ENCODE results near the gene KDM5C.

Gene KDM5C

GRCh38 chrX:53237056-53237455 is 12.0 kb upstream of the KDM5C start:
- Mint-ChIP-seq H3K4me3 (no peak overlapping the region), H3K9me3 (no peaks in the 10 kb centered on the region), H3K27ac (no peak overlapping the region), H3K36me3 (no peaks in the 10 kb centered on the region), H3K4me1 (no peaks in the 10 kb centered on the region), H3K27me3 (peaks cover 6% of the 10 kb centered on the region)
- no peak for ATAC-seq (ENCODE audit: low read depth)
- no peak for DNase-seq (ENCODE audit: low spot score in 2 of 2)

- peaks cover 8% of the 10 kb centered on the region for H3K27me3 Mint-ChIP-seq
- no peaks in the 10 kb centered on the region for H3K4me1 Mint-ChIP-seq
- ATAC-seq (ENCODE audit: low read depth) (no peak), DNase-seq (ENCODE audit: low spot score in 2 of 2) (no peak)
- no peaks in the 10 kb centered on the region for H3K9me3 Mint-ChIP-seq
- no peaks in the 10 kb centered on the region for H3K36me3 Mint-ChIP-seq
- no peak overlapping the region for H3K27ac Mint-ChIP-seq
- H3K4me3 Mint-ChIP-seq, result no peak overlapping the region
These were observed 11.1 kb upstream of the KDM5C start for GRCh38 chrX:53236025-53236679.

- Mint-ChIP-seq H3K36me3 (no peaks in the 10 kb centered on the region), H3K9me3 (no peaks in the 10 kb centered on the region), H3K27ac (no peak overlapping the region), H3K4me3 (no peak overlapping the region), H3K27me3 (peaks cover 8% of the 10 kb centered on the region), H3K4me1 (no peaks in the 10 kb centered on the region)
- DNase-seq (ENCODE audit: low spot score in 2 of 2) (no peak), ATAC-seq (ENCODE audit: low read depth) (no peak)
These were observed 10.6 kb upstream of the KDM5C start for GRCh38 chrX:53235566-53235965.

DNA sequence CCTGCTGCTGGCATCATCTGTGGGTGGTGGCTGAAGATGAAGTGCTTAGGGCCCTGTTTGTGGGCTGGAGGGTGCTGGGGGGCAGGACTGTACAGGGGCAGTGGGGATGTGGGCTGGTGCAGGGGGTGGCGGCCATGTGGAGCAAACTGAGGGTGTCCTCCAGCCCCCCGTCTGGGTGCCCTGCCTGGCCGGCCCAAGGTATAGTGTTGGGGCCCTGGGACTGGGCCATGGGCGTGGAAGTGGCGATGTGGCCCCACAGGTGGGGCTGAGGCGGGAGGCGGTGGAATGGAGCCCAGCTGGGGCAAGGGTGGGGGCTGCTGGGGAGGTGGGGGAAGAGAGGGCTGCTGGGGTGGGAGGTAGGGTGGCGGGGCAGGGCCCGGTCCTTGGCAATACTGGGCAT is 9.5 kb upstream of the KDM5C start:
- Mint-ChIP-seq H3K9me3 (no peaks in the 10 kb centered on the region), H3K36me3 (no peaks in the 10 kb centered on the region), H3K4me1 (no peaks in the 10 kb centered on the region), H3K4me3 (no peak overlapping the region), H3K27ac (no peak overlapping the region), H3K27me3 (peaks cover 8% of the 10 kb centered on the region)
- ATAC-seq (ENCODE audit: low read depth) (no peak), DNase-seq (ENCODE audit: low spot score in 2 of 2) (no peak)

- no peak for ATAC-seq (ENCODE audit: low read depth)
- H3K4me3 Mint-ChIP-seq, result no peak overlapping the region
- H3K27me3 Mint-ChIP-seq, result peaks cover 8% of the 10 kb centered on the region
- H3K27ac Mint-ChIP-seq, result no peak overlapping the region
- H3K9me3 Mint-ChIP-seq, result no peaks in the 10 kb centered on the region
- no peaks in the 10 kb centered on the region for H3K4me1 Mint-ChIP-seq
- no peak for DNase-seq (ENCODE audit: low spot score in 2 of 2)
- H3K36me3 Mint-ChIP-seq, result no peaks in the 10 kb centered on the region
These were observed 8.5 kb upstream of the KDM5C start for GRCh38 chrX:53233536-53233935.

GRCh38 chrX:53230116-53230515 is 5.1 kb upstream of the KDM5C start:
- ATAC-seq (ENCODE audit: low read depth) (no peak), DNase-seq (ENCODE audit: low spot score in 2 of 2) (no peak)
- Mint-ChIP-seq H3K27ac (no peak overlapping the region), H3K4me3 (no peak overlapping the region), H3K4me1 (no peaks in the 10 kb centered on the region), H3K36me3 (no peaks in the 10 kb centered on the region), H3K27me3 (peaks cover 3% of the 10 kb centered on the region), H3K9me3 (no peaks in the 10 kb centered on the region)

- peaks cover 10% of the 10 kb centered on the region for H3K4me1 Mint-ChIP-seq
- H3K27me3 Mint-ChIP-seq, result peaks cover 1% of the 10 kb centered on the region
- H3K36me3 Mint-ChIP-seq, result peaks cover 2% of the 10 kb centered on the region
- H3K4me3 Mint-ChIP-seq, result no peak overlapping the region
- ATAC-seq (ENCODE audit: low read depth) (no peak), DNase-seq (ENCODE audit: low spot score in 2 of 2) (no peak)
- no peak overlapping the region for H3K27ac Mint-ChIP-seq
- H3K9me3 Mint-ChIP-seq, result no peaks in the 10 kb centered on the region
These were observed 2.3 kb upstream of the KDM5C start for GRCh38 chrX:53227224-53227765.

GRCh38 chrX:53223955-53224859 is 800 bp downstream of the KDM5C start:
- Mint-ChIP-seq H3K36me3 (peaks cover 2% of the 10 kb centered on the region), H3K27ac (peak overlapping the region; percentile 99), H3K4me3 (peak overlapping the region; percentile 96), H3K9me3 (no peaks in the 10 kb centered on the region), H3K4me1 (peaks cover 13% of the 10 kb centered on the region), H3K27me3 (no peaks in the 10 kb centered on the region)
- ATAC-seq (ENCODE audit: low read depth) (no peak), DNase-seq (ENCODE audit: low spot score in 2 of 2) (no peak)

- no peak for ATAC-seq (ENCODE audit: low read depth)
- Mint-ChIP-seq H3K9me3 (no peaks in the 10 kb centered on the region), H3K4me3 (peak overlapping the region; percentile 96), H3K36me3 (peaks cover 4% of the 10 kb centered on the region), H3K27me3 (no peaks in the 10 kb centered on the region), H3K27ac (peak overlapping the region; percentile 99), H3K4me1 (peaks cover 13% of the 10 kb centered on the region)
- DNase-seq (ENCODE audit: low spot score in 2 of 2), result no peak
These were observed 1.8 kb downstream of the KDM5C start for GRCh38 chrX:53223068-53223693.

DNA sequence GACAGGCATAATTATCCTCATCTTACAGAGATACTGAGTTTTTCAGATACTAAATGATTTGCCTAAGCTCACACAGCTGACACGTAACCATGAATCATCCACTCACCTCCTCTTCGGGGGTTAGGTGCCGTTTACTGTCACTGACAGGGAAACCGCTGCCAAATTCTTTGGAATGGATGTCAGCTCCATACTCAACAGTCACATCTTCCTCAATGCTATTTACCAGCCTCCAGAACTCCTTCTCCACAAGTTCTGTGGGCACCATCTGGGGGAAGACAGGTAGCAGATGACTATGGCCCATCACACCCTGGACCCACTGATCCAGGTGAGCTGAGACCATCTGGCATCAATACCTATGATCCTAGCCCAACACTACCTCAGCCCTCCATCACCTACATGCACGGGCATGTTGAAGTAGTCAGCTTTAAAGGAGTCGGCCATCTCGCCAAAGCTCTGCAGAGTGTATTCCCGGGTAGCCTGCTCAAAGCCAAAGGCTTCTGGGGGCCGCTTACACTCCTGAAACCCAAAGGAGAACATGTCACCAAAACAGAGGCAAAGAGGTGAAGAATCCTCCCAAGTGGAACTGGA is 13.5 kb downstream of the KDM5C start:
- no peak overlapping the region for H3K4me3 Mint-ChIP-seq
- no peaks in the 10 kb centered on the region for H3K27me3 Mint-ChIP-seq

DNA sequence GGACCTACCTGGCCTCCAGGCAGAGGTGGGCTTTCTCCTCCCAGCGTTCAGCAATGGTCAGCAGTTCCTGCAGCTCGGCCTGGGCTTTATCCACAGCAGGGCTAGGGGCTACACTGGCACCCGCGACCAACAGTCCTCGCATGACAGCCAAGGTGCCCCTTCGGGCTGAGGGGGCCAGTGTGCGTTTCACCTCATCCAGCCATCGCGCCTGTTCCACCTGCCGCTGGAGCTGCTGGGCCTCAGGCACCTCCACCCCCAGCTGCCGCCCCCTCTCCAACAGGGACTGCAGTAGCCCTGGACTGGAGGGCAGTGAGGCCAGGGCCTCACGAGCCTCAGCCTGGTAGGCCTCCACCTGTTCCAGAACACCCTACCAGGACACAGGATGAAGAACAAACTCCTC is 28.3 kb downstream of the KDM5C start:
- Mint-ChIP-seq H3K27ac (no peak overlapping the region), H3K4me3 (no peak overlapping the region), H3K27me3 (no peaks in the 10 kb centered on the region), H3K9me3 (no peaks in the 10 kb centered on the region), H3K4me1 (no peaks in the 10 kb centered on the region), H3K36me3 (peaks cover 18% of the 10 kb centered on the region)
- no peak for DNase-seq (ENCODE audit: low spot score in 2 of 2)
- no peak for ATAC-seq (ENCODE audit: low read depth)

More for the DNA sequence above, 13.5 kb downstream of the KDM5C start:
- Mint-ChIP-seq H3K27ac (no peak overlapping the region), H3K4me1 (no peaks in the 10 kb centered on the region), H3K36me3 (peaks cover 21% of the 10 kb centered on the region), H3K9me3 (no peaks in the 10 kb centered on the region)
- ATAC-seq (ENCODE audit: low read depth), result no peak
- no peak for DNase-seq (ENCODE audit: low spot score in 2 of 2)

GRCh38 chrX:53195401-53195800 is 29.6 kb downstream of the KDM5C start:
- peaks cover 18% of the 10 kb centered on the region for H3K36me3 Mint-ChIP-seq
- H3K27me3 Mint-ChIP-seq, result no peaks in the 10 kb centered on the region
- ATAC-seq (ENCODE audit: low read depth), result no peak
- no peaks in the 10 kb centered on the region for H3K4me1 Mint-ChIP-seq
- DNase-seq (ENCODE audit: low spot score in 2 of 2), result no peak
- H3K4me3 Mint-ChIP-seq, result no peak overlapping the region
- H3K9me3 Mint-ChIP-seq, result no peaks in the 10 kb centered on the region
- H3K27ac Mint-ChIP-seq, result peak overlapping the region; percentile 91

DNA sequence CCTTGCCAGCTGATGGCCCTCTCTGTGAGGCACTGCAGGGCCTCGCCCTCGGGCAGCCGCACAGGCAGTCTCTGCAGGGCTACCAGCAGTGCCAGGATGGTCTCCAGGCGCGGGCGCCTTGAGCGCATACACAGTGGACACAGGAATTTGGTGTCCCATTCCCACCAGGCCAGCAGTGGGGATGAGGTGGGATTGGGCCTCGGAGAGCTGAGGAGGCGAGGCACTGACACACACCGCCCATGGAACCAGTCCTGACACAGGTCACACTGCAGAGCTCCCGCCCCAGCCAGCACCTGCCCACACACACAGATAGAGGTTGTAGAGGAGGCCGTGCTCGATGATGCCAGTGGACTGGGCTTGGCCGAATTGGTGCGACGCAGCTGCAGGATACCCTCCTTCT is 30.7 kb downstream of the KDM5C start:
- ATAC-seq (ENCODE audit: low read depth) (no peak), DNase-seq (ENCODE audit: low spot score in 2 of 2) (no peak)
- Mint-ChIP-seq H3K4me1 (no peaks in the 10 kb centered on the region), H3K9me3 (no peaks in the 10 kb centered on the region), H3K36me3 (peaks cover 17% of the 10 kb centered on the region), H3K27me3 (no peaks in the 10 kb centered on the region), H3K4me3 (no peak overlapping the region), H3K27ac (no peak overlapping the region)

GRCh38 chrX:53193093-53193492 is 31.9 kb downstream of the KDM5C start:
- Mint-ChIP-seq H3K36me3 (peaks cover 14% of the 10 kb centered on the region), H3K4me3 (no peak overlapping the region), H3K27me3 (no peaks in the 10 kb centered on the region), H3K4me1 (no peaks in the 10 kb centered on the region), H3K9me3 (no peaks in the 10 kb centered on the region), H3K27ac (no peak overlapping the region)
- no peak for DNase-seq (ENCODE audit: low spot score in 2 of 2)
- ATAC-seq (ENCODE audit: low read depth), result no peak
